OCI-M2 (cell line): ENCODE results near the gene SCOC.
"Not testable (repeated sequence)": the region's sequence is repeated elsewhere in the genome, so short reads cannot be mapped to it uniquely, and the experiment has no call there.

ENCODE experiments used
- DNase-seq: peaks from one replicate; lab custom pipeline; 2025; ENCODE audit not compliant: unreplicated experiment; lab: John Stamatoyannopoulos, UW

Gene SCOC

GRCh38 chr4:140359562-140360427, 13.7 kb upstream of the SCOC start:
- DNase-seq: peak; percentile 54

GRCh38 chr4:140361099-140361498, 12.3 kb upstream of the SCOC start:
- DNase-seq: no peak

GRCh38 chr4:140363051-140363450, 10.4 kb upstream of the SCOC start:
- DNase-seq: no peak

- no peak for DNase-seq
These were observed 9.9 kb upstream of the SCOC start for GRCh38 chr4:140363558-140363957.

- no peak for DNase-seq
These were observed 5.7 kb upstream of the SCOC start for GRCh38 chr4:140367738-140368137.

- DNase-seq: no peak
These were observed 4.8 kb upstream of the SCOC start for GRCh38 chr4:140368686-140369085.

GRCh38 chr4:140372751-140373327, 607 bp upstream of the SCOC start:
- DNase-seq: no peak

- no peak for DNase-seq
These were observed 658 bp downstream of the SCOC start for GRCh38 chr4:140374130-140374477.

- no peak for DNase-seq
These were observed 9.3 kb downstream of the SCOC start for GRCh38 chr4:140382732-140383131.

GRCh38 chr4:140388015-140388414, 14.6 kb downstream of the SCOC start:
- DNase-seq: no peak

GRCh38 chr4:140395668-140396067, 22.2 kb downstream of the SCOC start:
- DNase-seq: no peak

- DNase-seq: no peak
These were observed 26.7 kb downstream of the SCOC start for GRCh38 chr4:140400111-140400510.

GRCh38 chr4:140406292-140406691, 32.8 kb downstream of the SCOC start:
- no peak for DNase-seq

GRCh38 chr4:140408974-140409373, 35.5 kb downstream of the SCOC start:
- no peak for DNase-seq

- DNase-seq: not testable (repeated sequence)
These were observed 39.9 kb downstream of the SCOC start for GRCh38 chr4:140413130-140413969.

- DNase-seq: no peak
These were observed 49.7 kb downstream of the SCOC start for GRCh38 chr4:140423106-140423505.

GRCh38 chr4:140426610-140427105, 53.2 kb downstream of the SCOC start:
- DNase-seq: no peak

- peak; percentile 36 for DNase-seq
These were observed 53.9 kb downstream of the SCOC start, which contains the start of gene CLGN for GRCh38 chr4:140427106-140427918. TSS of gene CLGN (minus strand) at chr4:140427648. CDS start at chr4:140413078, 14,570 bp downstream.

GRCh38 chr4:140427919-140428471, 54.5 kb downstream of the SCOC start:
- no peak for DNase-seq
